C4-2B (cell line): ENCODE data around the gene TIMP4.

Experiments
- ZFX ChIP-seq: fragments of 450-650 bp; IDR thresholded peaks from 2 replicates; pipeline ENCODE4 v1.6.1; 2017
- TF ChIP-seq, protein P1 (sequence below): fragments of 450-650 bp; conservative IDR thresholded peaks from 2 replicates; pipeline ENCODE4 v1.5.1; 2017; ENCODE audit warnings: mild to moderate bottlenecking

GRCh38 chr3:12116870-12117269, 41.8 kb downstream of the TIMP4 start:
- TF ChIP-seq, protein P1, sequence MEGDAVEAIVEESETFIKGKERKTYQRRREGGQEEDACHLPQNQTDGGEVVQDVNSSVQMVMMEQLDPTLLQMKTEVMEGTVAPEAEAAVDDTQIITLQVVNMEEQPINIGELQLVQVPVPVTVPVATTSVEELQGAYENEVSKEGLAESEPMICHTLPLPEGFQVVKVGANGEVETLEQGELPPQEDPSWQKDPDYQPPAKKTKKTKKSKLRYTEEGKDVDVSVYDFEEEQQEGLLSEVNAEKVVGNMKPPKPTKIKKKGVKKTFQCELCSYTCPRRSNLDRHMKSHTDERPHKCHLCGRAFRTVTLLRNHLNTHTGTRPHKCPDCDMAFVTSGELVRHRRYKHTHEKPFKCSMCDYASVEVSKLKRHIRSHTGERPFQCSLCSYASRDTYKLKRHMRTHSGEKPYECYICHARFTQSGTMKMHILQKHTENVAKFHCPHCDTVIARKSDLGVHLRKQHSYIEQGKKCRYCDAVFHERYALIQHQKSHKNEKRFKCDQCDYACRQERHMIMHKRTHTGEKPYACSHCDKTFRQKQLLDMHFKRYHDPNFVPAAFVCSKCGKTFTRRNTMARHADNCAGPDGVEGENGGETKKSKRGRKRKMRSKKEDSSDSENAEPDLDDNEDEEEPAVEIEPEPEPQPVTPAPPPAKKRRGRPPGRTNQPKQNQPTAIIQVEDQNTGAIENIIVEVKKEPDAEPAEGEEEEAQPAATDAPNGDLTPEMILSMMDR, result no peak
- no peak for TF ChIP-seq ZFX
